Nephron (organoid): ENCODE results near the gene EFNA2.
A peak's percentile ranks its signal among the peaks of the same experiment; 100 is the strongest.
"Not testable (repeated sequence)": the region's sequence is repeated elsewhere in the genome, so short reads cannot be mapped to it uniquely, and the experiment has no call there.

Experiments used
- H3K27ac Mint-ChIP-seq, 3 experiments: 2 replicates each; pipeline ENCODE4 v1.8.0; 2020; ENCODE audit warnings: mixed read lengths in 3 of 3, mild to moderate bottlenecking in 2 of 3, moderate library complexity in 1 of 3
- H3K27me3 Mint-ChIP-seq: 2 replicates; pipeline ENCODE4 v1.8.0; 2021; ENCODE audit warnings: low read depth, mild to moderate bottlenecking, moderate library complexity, mixed read lengths
- H3K36me3 Mint-ChIP-seq: 2 replicates; pipeline ENCODE4 v1.8.0; 2020; ENCODE audit warnings: low read depth, mixed read lengths
- H3K4me1 Mint-ChIP-seq: 2 replicates; pipeline ENCODE4 v1.8.0; 2020; ENCODE audit warnings: mixed read lengths
- H3K4me3 Mint-ChIP-seq, 3 experiments: 2 replicates each; pipeline ENCODE4 v1.8.0; 2020; ENCODE audit warnings: mild to moderate bottlenecking in 3 of 3, mixed read lengths in 3 of 3, moderate library complexity in 2 of 3
- H3K9me3 Mint-ChIP-seq: 2 replicates; pipeline ENCODE4 v1.8.0; 2020; ENCODE audit warnings: mixed read lengths
- TF ChIP-seq, protein P1 (sequence below), 3 experiments: fragments of 200-600 bp; sonication (generic); IDR thresholded peaks; one replicate each; pipeline ENCODE4 v1.5.0; 2021; ENCODE audit warnings: antibody characterized with exemption in 3 of 3; ENCODE audit not compliant: unreplicated experiment in 3 of 3

Gene EFNA2

DNA sequence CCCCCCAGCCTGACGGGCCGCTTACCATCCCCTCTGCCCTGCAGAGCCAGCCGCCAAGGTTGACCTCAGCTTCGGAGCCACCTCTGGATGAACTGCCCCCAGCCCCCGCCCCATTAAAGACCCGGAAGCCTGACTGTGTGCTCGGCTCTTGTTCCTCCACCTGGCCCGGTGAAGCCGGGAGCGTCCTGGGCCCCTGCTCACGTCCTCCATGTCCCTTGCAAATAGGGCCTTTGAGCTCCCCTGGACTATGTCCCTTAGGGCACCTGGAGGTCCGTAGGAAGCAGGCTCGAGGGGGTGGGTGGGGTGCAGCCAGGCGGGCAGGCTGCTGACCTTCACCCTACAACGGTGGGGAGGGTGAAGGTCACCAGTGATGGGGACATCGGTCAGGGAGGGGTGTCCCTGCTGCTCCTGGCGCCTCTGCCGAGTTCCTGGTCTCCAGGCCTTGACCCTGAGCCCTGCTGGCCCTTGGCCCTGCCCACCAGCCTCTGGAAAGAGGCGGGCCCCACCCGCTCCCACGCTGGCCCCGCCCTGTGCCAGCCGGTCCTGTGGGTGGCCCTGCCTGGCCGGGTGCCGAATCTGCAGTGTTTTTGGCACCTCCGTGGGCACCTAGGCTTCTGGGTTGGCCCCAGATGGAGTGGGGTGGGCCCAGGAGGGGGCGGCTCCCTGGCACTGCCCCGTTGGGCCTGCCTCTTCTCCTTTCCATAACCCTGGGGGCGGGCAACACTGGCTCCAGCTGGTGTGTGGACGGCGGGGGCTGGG lies 40.8 kb upstream of the EFNA2 start:
- Mint-ChIP-seq H3K27me3 (no peaks in the 10 kb centered on the region), H3K36me3 (peaks cover 4% of the 10 kb centered on the region), H3K9me3 (no peaks in the 10 kb centered on the region)

GRCh38 chr19:1245494-1246264 lies 40.0 kb upstream of the EFNA2 start:
- Mint-ChIP-seq H3K36me3 (peaks cover 5% of the 10 kb centered on the region), H3K27me3 (no peaks in the 10 kb centered on the region), H3K4me1 (peaks cover 17% of the 10 kb centered on the region), H3K4me3 (peak overlapping the region; percentile 11 to 64 (median 52)), H3K27ac (peak overlapping the region in 1 of 3 experiments; percentile 85), H3K9me3 (no peaks in the 10 kb centered on the region)
- TF ChIP-seq, protein P1, sequence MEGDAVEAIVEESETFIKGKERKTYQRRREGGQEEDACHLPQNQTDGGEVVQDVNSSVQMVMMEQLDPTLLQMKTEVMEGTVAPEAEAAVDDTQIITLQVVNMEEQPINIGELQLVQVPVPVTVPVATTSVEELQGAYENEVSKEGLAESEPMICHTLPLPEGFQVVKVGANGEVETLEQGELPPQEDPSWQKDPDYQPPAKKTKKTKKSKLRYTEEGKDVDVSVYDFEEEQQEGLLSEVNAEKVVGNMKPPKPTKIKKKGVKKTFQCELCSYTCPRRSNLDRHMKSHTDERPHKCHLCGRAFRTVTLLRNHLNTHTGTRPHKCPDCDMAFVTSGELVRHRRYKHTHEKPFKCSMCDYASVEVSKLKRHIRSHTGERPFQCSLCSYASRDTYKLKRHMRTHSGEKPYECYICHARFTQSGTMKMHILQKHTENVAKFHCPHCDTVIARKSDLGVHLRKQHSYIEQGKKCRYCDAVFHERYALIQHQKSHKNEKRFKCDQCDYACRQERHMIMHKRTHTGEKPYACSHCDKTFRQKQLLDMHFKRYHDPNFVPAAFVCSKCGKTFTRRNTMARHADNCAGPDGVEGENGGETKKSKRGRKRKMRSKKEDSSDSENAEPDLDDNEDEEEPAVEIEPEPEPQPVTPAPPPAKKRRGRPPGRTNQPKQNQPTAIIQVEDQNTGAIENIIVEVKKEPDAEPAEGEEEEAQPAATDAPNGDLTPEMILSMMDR (IDR thresholded peaks at IDR 0.05; ENCODE audit: unreplicated experiment in 3 of 3) = no peak

More for the DNA sequence above, 40.8 kb upstream of the EFNA2 start:
- peak overlapping the region; percentile 64 to 82 (median 82) for H3K4me3 Mint-ChIP-seq
- peak overlapping the region; percentile 87 to 98 (median 94) for H3K27ac Mint-ChIP-seq
- TF ChIP-seq, protein P1 (IDR thresholded peaks at IDR 0.05; ENCODE audit: unreplicated experiment in 3 of 3) = no peak
- H3K4me1 Mint-ChIP-seq = peaks cover 17% of the 10 kb centered on the region

DNA sequence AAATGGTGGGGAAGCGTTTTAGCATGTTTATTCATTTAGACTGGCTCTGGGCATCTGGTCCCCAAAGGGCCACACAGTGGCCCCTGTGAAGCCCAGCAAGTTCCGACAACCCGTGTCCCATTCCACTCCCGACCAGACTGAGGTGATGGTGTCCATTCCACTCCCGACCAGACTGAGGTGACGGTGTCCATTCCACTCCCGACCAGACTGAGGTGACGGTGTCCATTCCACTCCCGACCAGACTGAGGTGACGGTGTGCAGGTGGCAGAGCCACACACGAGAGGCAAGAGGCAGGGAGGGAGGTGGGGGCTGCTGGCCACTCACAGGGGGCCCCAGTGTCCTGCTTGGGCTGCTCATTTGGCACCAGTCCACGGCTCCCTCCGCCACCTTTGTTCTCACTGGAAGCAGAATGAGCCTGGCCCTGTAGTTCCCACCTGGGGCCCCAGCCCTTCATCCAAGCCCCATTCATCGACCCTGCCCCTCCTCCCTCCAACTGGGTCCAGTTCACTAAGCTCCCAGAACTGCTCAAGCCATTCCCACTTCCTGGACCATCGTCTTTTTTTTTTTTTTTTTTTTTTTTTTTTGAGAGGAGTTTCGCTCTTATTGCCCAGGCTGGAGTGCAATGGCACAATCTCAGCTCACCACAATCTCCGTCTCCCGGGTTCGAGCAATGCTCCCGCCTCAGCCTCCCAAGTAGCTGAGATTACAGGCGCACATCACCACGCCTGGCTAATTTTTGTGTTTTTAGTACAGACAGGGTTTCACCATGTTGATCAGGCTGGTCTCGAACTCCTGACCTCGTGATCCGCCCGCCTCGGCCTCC lies 39.2 kb upstream of the EFNA2 start:
- H3K36me3 Mint-ChIP-seq, H3K27me3 Mint-ChIP-seq, H3K9me3 Mint-ChIP-seq: not testable (repeated sequence)
- Mint-ChIP-seq H3K27ac (peak overlapping the region; percentile 47 to 85 (median 66)), H3K4me1 (peaks cover 12% of the 10 kb centered on the region), H3K4me3 (peak overlapping the region; percentile 52 to 64 (median 54))

DNA sequence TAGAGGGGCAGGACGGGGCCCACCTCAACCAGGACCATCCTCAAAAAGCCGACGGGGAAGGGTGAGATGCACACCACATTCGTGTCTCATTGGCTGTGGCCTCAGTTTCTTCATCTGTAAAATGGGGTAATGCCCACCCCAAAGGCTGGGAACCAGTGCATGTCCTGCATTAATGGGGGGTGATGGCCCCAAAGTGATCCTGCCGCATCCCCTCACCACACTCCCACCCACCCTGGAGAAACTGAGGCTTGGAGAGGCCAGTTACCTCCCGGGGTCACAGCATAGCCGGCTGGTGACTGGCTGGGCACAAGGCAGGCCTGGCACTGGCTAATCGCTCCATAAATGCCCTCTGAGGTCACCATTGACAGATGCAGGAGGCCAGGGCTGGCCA lies 37.9 kb upstream of the EFNA2 start:
- Mint-ChIP-seq H3K36me3 (peaks cover 12% of the 10 kb centered on the region), H3K4me3 (peak overlapping the region; percentile 19 to 88 (median 34)), H3K27ac (no peak overlapping the region), H3K27me3 (no peaks in the 10 kb centered on the region), H3K4me1 (peaks cover 10% of the 10 kb centered on the region), H3K9me3 (no peaks in the 10 kb centered on the region)
- TF ChIP-seq, protein P1 (IDR thresholded peaks at IDR 0.05; ENCODE audit: unreplicated experiment in 3 of 3) = no peak

- Mint-ChIP-seq H3K4me1 (peaks cover 9% of the 10 kb centered on the region), H3K4me3 (peak within 1 kb of the TSS; percentile 83 to 88 (median 86)), H3K27ac (peak within 1 kb of the TSS; percentile 62 to 94 (median 92)), H3K27me3 (no peaks in the 10 kb centered on the region), H3K9me3 (no peaks in the 10 kb centered on the region), H3K36me3 (peaks cover 12% of the 10 kb centered on the region)
- TF ChIP-seq, protein P1 (IDR thresholded peaks at IDR 0.05; ENCODE audit: unreplicated experiment in 3 of 3) = no peak
Observed at GRCh38 chr19:1248139-1248785, 37.4 kb upstream of the EFNA2 start, which contains the start of gene MIDN. Gene MIDN (plus strand): TSS chr19:1248583. CDS start chr19:1250297, 1,714 bp downstream.
